Parathyroid adenoma (tissue), 2 donors: ENCODE data around the gene PKD1.

Experiments used
- H2AFZ ChIP-seq: fragments of 300-600 bp; sonication (generic); one replicate; pipeline ENCODE4 v1.7.0; 2017; ENCODE audit warnings: antibody characterized with exemption, mild to moderate bottlenecking
- H3K27ac ChIP-seq: fragments of 300-600 bp; sonication (generic); one replicate; pipeline ENCODE4 v1.7.0; 2017
- H3K27me3 ChIP-seq: fragments of 300-600 bp; sonication (generic); one replicate; pipeline ENCODE4 v1.7.0; 2017; ENCODE audit warnings: low read length; ENCODE audit not compliant: control insufficient read depth, insufficient read depth
- H3K36me3 ChIP-seq: fragments of 300-600 bp; sonication (generic); one replicate; pipeline ENCODE4 v1.7.0; 2017; ENCODE audit warnings: low read length; ENCODE audit not compliant: control insufficient read depth, insufficient read depth
- H3K4me1 ChIP-seq: fragments of 300-600 bp; sonication (generic); one replicate; pipeline ENCODE4 v1.7.0; 2017; ENCODE audit warnings: control low read depth
- H3K4me2 ChIP-seq: fragments of 300-600 bp; sonication (generic); one replicate; pipeline ENCODE4 v1.7.0; 2017; ENCODE audit warnings: low read length
- H3K4me3 ChIP-seq: fragments of 300-600 bp; sonication (generic); one replicate; pipeline ENCODE4 v1.7.0; 2017; ENCODE audit warnings: low read depth, low read length
- H3K79me2 ChIP-seq: fragments of 300-600 bp; sonication (generic); one replicate; pipeline ENCODE4 v1.7.0; 2017; ENCODE audit warnings: control low read depth
- H3K9ac ChIP-seq: fragments of 300-600 bp; sonication (generic); one replicate; pipeline ENCODE4 v1.7.0; 2017; ENCODE audit warnings: mild to moderate bottlenecking
- H3K9me3 ChIP-seq: fragments of 300-600 bp; sonication (generic); one replicate; pipeline ENCODE4 v1.7.0; 2017; ENCODE audit warnings: low read length; ENCODE audit not compliant: control insufficient read depth
- CTCF ChIP-seq: fragments of 300-600 bp; sonication (generic); IDR thresholded peaks from one replicate; pipeline ENCODE4 v1.7.0; 2017; ENCODE audit warnings: antibody characterized with exemption, mild to moderate bottlenecking
- donor health status: primary hyperparathyroidism.

Gene PKD1

GRCh38 chr16:2072926-2073325 lies 62.8 kb downstream of the PKD1 start:
- Histone ChIP-seq H3K4me2 (no peak overlapping the region), H3K9me3 (no peaks in the 10 kb centered on the region), H2AFZ (no peak overlapping the region), H3K27ac (no peak overlapping the region), H3K9ac (no peak overlapping the region), H3K36me3 (no peaks in the 10 kb centered on the region), H3K4me1 (no peaks in the 10 kb centered on the region), H3K27me3 (no peaks in the 10 kb centered on the region), H3K79me2 (peaks cover 4% of the 10 kb centered on the region), H3K4me3 (no peak overlapping the region)
- no peak for TF ChIP-seq CTCF

- Histone ChIP-seq H3K9ac (no peak overlapping the region), H3K27me3 (no peaks in the 10 kb centered on the region), H3K27ac (no peak overlapping the region), H3K4me3 (no peak overlapping the region), H3K9me3 (no peaks in the 10 kb centered on the region), H3K4me1 (no peaks in the 10 kb centered on the region), H2AFZ (no peak overlapping the region), H3K79me2 (peaks cover 4% of the 10 kb centered on the region), H3K4me2 (no peak overlapping the region), H3K36me3 (no peaks in the 10 kb centered on the region)
- no peak for TF ChIP-seq CTCF
Observed at GRCh38 chr16:2071454-2072202, 64.1 kb downstream of the PKD1 start.

GRCh38 chr16:2070576-2071453 lies 64.9 kb downstream of the PKD1 start:
- TF ChIP-seq CTCF = no peak
- Histone ChIP-seq H3K9me3 (no peaks in the 10 kb centered on the region), H3K4me1 (no peaks in the 10 kb centered on the region), H3K4me3 (no peak overlapping the region), H3K79me2 (peaks cover 4% of the 10 kb centered on the region), H3K36me3 (no peaks in the 10 kb centered on the region), H3K9ac (no peak overlapping the region), H3K27ac (no peak overlapping the region), H3K4me2 (no peak overlapping the region), H2AFZ (no peak overlapping the region), H3K27me3 (no peaks in the 10 kb centered on the region)

- no peak overlapping the region for H3K4me2 ChIP-seq
- H3K9me3 ChIP-seq = no peaks in the 10 kb centered on the region
- no peak for TF ChIP-seq CTCF
- no peaks in the 10 kb centered on the region for H3K79me2 ChIP-seq
- no peak overlapping the region for H3K27ac ChIP-seq
- no peak overlapping the region for H2AFZ ChIP-seq
- H3K4me3 ChIP-seq = no peak overlapping the region
- H3K4me1 ChIP-seq = no peaks in the 10 kb centered on the region
- H3K36me3 ChIP-seq = no peaks in the 10 kb centered on the region
- no peak overlapping the region for H3K9ac ChIP-seq
- no peaks in the 10 kb centered on the region for H3K27me3 ChIP-seq
Observed at GRCh38 chr16:2066139-2066538, 69.6 kb downstream of the PKD1 start.
